PC-3 (cell line): Measurements from ENCODE around the gene PRPS1.

Source experiments
- CTCF ChIP-seq: fragments of 300-600 bp; sonication (generic); conservative IDR thresholded peaks from 2 replicates; pipeline ENCODE4 v1.5.1; 2017; ENCODE audit warnings: antibody characterized with exemption, low read depth, mild to moderate bottlenecking, low read length
- EZH2 ChIP-seq: fragments of 300-600 bp; sonication (generic); IDR thresholded peaks from one replicate; pipeline ENCODE4 v1.6.1; 2017; ENCODE audit warnings: antibody characterized with exemption, mild to moderate bottlenecking, low read length; ENCODE audit not compliant: unreplicated experiment
- EZH2phosphoT487 ChIP-seq: fragments of 300-600 bp; sonication (generic); IDR thresholded peaks from 2 replicates; pipeline ENCODE4 v1.6.1; 2018; ENCODE audit warnings: mild to moderate bottlenecking, antibody characterized with exemption, low read length, borderline replicate concordance

DNA sequence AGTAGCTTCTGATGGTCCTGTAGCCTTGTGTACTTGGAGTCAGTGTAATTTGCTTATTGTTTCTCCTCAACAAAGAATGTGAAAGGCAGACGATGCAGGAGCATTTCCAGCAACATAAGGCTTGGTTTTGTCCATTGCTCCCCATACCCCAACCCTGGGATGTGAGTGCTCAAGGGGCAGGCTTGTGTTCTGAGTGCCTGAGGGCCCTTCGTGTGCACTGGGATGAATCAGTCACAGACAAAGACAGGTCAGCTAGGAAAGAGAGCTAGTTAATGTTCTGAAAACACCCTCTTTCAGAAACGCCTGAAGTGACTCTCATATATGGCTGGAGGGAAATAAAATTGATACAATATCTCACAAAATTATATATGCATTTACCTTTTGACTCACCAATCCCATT is 59.1 kb downstream of the PRPS1 start:
- no peak for TF ChIP-seq EZH2
- TF ChIP-seq CTCF, result no peak
- TF ChIP-seq EZH2phosphoT487, result no peak
